Parathyroid adenoma (tissue), 2 donors: ENCODE results near the gene GTF2IRD1.

Source experiments
- H2AFZ ChIP-seq: fragments of 300-600 bp; sonication (generic); one replicate; pipeline ENCODE4 v1.7.0; 2017; ENCODE audit warnings: antibody characterized with exemption, mild to moderate bottlenecking
- H3K27ac ChIP-seq: fragments of 300-600 bp; sonication (generic); one replicate; pipeline ENCODE4 v1.7.0; 2017
- H3K27me3 ChIP-seq: fragments of 300-600 bp; sonication (generic); one replicate; pipeline ENCODE4 v1.7.0; 2017; ENCODE audit warnings: low read length; ENCODE audit not compliant: control insufficient read depth, insufficient read depth
- H3K36me3 ChIP-seq: fragments of 300-600 bp; sonication (generic); one replicate; pipeline ENCODE4 v1.7.0; 2017; ENCODE audit warnings: low read length; ENCODE audit not compliant: control insufficient read depth, insufficient read depth
- H3K4me1 ChIP-seq: fragments of 300-600 bp; sonication (generic); one replicate; pipeline ENCODE4 v1.7.0; 2017; ENCODE audit warnings: control low read depth
- H3K4me2 ChIP-seq: fragments of 300-600 bp; sonication (generic); one replicate; pipeline ENCODE4 v1.7.0; 2017; ENCODE audit warnings: low read length
- H3K4me3 ChIP-seq: fragments of 300-600 bp; sonication (generic); one replicate; pipeline ENCODE4 v1.7.0; 2017; ENCODE audit warnings: low read depth, low read length
- H3K79me2 ChIP-seq: fragments of 300-600 bp; sonication (generic); one replicate; pipeline ENCODE4 v1.7.0; 2017; ENCODE audit warnings: control low read depth
- H3K9ac ChIP-seq: fragments of 300-600 bp; sonication (generic); one replicate; pipeline ENCODE4 v1.7.0; 2017; ENCODE audit warnings: mild to moderate bottlenecking
- H3K9me3 ChIP-seq: fragments of 300-600 bp; sonication (generic); one replicate; pipeline ENCODE4 v1.7.0; 2017; ENCODE audit warnings: low read length; ENCODE audit not compliant: control insufficient read depth
- TF ChIP-seq, protein P1 (sequence below): fragments of 300-600 bp; sonication (generic); IDR thresholded peaks from one replicate; pipeline ENCODE4 v1.7.0; 2017; ENCODE audit warnings: antibody characterized with exemption, mild to moderate bottlenecking
- donor health status: primary hyperparathyroidism.

The GTF2IRD1 gene

DNA sequence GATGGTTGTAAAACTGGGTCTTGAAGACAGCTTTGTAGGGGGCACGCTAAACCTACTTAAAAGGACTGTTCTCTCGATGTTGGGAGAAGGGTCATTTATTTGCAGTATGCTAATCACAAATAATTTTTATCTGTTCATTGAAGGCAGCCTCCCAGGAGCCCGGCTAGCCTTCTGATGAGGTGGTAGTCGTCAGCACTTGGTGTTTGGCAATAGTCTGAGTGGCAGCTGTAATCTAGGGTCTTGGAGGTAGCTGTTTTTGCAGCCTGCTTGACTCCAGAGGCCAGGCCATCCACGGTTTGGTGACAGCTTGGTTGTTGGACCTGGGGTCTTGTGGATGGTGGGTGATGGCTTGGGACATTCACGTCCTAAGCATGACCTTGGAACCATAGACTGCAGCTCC, 2.2 kb downstream of the GTF2IRD1 start:
- Histone ChIP-seq H3K4me1 (peaks cover 3% of the 10 kb centered on the region), H3K9ac (no peak overlapping the region), H3K79me2 (peaks cover 5% of the 10 kb centered on the region), H3K4me3 (no peak overlapping the region), H3K36me3 (no peaks in the 10 kb centered on the region), H3K27ac (no peak overlapping the region), H3K27me3 (no peaks in the 10 kb centered on the region), H3K9me3 (no peaks in the 10 kb centered on the region), H2AFZ (no peak overlapping the region), H3K4me2 (peak overlapping the region; percentile 78)
- TF ChIP-seq, protein P1, sequence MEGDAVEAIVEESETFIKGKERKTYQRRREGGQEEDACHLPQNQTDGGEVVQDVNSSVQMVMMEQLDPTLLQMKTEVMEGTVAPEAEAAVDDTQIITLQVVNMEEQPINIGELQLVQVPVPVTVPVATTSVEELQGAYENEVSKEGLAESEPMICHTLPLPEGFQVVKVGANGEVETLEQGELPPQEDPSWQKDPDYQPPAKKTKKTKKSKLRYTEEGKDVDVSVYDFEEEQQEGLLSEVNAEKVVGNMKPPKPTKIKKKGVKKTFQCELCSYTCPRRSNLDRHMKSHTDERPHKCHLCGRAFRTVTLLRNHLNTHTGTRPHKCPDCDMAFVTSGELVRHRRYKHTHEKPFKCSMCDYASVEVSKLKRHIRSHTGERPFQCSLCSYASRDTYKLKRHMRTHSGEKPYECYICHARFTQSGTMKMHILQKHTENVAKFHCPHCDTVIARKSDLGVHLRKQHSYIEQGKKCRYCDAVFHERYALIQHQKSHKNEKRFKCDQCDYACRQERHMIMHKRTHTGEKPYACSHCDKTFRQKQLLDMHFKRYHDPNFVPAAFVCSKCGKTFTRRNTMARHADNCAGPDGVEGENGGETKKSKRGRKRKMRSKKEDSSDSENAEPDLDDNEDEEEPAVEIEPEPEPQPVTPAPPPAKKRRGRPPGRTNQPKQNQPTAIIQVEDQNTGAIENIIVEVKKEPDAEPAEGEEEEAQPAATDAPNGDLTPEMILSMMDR: no peak

DNA sequence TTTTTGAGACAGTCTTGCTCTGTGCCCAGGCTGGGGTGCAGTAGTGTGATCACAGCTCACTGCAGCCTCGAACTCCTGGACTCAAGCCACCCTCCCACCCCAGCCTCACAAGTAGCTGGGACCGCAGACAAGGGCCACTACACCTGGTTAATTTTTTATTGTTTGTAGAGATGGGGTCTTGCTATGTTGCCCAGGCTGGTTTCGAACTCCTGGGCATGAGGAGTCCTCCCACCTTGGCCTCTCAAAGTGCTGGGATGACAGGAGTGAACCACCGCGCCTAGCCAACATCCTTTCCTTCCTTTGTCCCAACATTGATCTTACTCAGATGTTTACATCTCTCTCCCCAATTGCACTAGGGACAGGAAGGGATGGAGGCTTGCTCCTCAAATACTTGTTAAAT, 3.3 kb downstream of the GTF2IRD1 start:
- H3K79me2 ChIP-seq: peaks cover 5% of the 10 kb centered on the region
- H2AFZ ChIP-seq: no peak overlapping the region
- TF ChIP-seq, protein P1: no peak
- H3K27ac ChIP-seq: no peak overlapping the region
- H3K4me2 ChIP-seq: no peak overlapping the region
- H3K36me3 ChIP-seq: no peaks in the 10 kb centered on the region
- no peak overlapping the region for H3K4me3 ChIP-seq
- H3K27me3 ChIP-seq: no peaks in the 10 kb centered on the region
- no peaks in the 10 kb centered on the region for H3K9me3 ChIP-seq
- H3K9ac ChIP-seq: no peak overlapping the region
- peaks cover 3% of the 10 kb centered on the region for H3K4me1 ChIP-seq

DNA sequence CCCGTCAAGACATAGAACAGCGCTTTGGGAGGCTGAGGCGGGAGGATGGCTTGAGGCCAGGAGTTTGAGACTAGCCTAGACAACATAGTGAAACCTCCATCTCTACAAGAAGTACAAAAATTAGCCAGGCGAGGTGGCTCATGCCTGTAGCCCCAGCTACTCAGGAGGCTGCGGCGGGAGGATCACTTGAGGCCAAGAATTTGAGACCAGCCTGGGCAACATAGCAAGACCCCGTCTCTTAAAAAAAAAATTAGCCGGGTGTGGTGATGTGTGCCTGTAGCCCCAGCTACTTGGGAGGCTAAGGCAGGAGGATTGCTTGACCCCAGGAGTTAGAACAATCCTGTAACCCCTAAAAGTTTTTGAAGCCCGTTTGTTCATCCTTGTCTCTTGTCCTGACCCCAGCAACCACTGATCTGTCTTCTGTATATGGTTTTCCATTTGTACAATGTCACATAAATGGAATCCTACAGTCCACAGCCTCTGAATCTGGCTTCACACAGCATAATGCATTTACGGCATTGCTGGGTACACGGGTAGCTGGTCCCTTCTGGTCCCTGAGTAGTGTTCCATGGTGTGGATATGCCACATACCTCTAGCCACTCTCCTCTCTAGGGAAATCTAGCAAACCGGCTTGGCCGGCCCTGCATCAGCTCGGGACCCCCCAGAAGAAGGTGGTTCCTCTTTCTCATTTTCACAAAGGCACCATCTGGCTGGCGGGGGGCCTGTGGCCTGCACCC, 8.4 kb downstream of the GTF2IRD1 start:
- Histone ChIP-seq H3K4me1 (peaks cover 8% of the 10 kb centered on the region), H3K9me3 (no peaks in the 10 kb centered on the region), H3K27me3 (no peaks in the 10 kb centered on the region), H3K27ac (no peak overlapping the region), H3K4me2 (no peak overlapping the region), H2AFZ (no peak overlapping the region), H3K79me2 (peaks cover 5% of the 10 kb centered on the region), H3K36me3 (no peaks in the 10 kb centered on the region), H3K9ac (no peak overlapping the region), H3K4me3 (no peak overlapping the region)
- TF ChIP-seq, protein P1: no peak

DNA sequence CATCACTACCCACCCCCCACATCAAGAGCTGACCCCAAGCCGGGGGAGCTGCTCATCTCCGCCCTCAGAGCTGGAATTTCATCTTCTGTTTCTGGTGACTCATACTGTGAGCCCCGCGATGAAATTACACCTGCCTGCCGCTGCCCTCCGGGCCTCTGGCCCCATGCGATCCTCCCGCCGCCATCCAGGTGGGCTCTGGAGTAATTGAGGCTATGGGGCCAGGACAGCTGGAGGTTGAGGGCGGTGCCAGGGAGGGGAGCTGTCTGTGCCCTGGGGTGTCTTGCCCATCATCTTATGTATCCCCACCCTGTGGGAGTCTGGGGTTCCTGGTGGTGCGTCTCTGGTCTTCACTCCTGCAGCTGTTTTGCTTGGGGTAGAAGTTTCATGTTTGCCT, 9.0 kb downstream of the GTF2IRD1 start:
- no peaks in the 10 kb centered on the region for H3K27me3 ChIP-seq
- no peak overlapping the region for H3K4me2 ChIP-seq
- no peaks in the 10 kb centered on the region for H3K36me3 ChIP-seq
- TF ChIP-seq, protein P1: no peak
- H3K9ac ChIP-seq: no peak overlapping the region
- H3K27ac ChIP-seq: no peak overlapping the region
- H3K4me1 ChIP-seq: peaks cover 8% of the 10 kb centered on the region
- no peaks in the 10 kb centered on the region for H3K9me3 ChIP-seq
- no peak overlapping the region for H2AFZ ChIP-seq
- peaks cover 5% of the 10 kb centered on the region for H3K79me2 ChIP-seq
- H3K4me3 ChIP-seq: no peak overlapping the region
